ENCODE measurements around the gene PLEKHO2. TPM values are rescaled to one million over a fixed set of nuclear protein-coding genes. Genes with fewer than 3 reads are reported as not detected.

Gene PLEKHO2
- total and polyA plus RNA-seq, 2 experiments from 2014 or later: 9.0 to 29.4 TPM

DNA sequence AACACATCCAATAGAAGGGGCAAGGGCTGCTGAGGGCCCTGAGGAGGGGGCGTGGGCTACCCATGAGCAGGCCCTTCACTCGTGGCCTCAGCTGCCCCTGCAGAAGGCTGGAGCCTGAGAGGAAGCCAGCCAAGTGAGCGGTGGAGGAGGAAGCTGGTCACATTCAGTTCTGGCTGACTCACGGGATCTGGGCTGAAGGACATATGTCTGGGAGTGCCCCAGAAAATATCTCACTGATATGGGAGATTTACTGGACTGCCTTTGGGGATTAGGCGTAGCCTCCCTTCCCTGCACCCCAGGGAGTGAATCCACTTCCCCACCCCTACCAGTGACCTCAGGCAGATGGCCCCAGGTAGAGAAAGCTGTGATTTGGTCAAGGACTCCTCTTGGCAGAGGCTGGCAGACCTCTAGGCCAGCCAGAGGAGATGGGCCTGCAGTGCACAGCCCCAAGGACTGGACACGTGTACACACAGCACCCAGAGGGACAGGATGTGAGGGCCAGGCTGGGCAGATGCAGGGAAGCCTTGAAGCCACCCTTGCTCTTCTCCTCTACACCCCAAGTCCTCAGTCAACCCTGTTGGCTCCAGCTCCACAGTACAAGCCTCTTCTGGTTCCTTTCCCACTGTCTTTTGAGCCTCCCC is 55.8 kb downstream of the PLEKHO2 start (continued):
- TF ChIP-seq POLR2AphosphoS5 (IDR thresholded peaks at IDR 0.05; ENCODE audit: low read depth): no peak
- TF ChIP-seq CREB1 (CRISPR knock-in tag; IDR thresholded peaks at IDR 0.05; ENCODE audit: low read depth): no peak
- no peak for TF ChIP-seq EZH2 (IDR thresholded peaks at IDR 0.05; ENCODE audit: low read depth, unreplicated experiment)
- no peak for TF ChIP-seq JUNB (IDR thresholded peaks at IDR 0.05; ENCODE audit: unreplicated experiment)
- no peak for TF ChIP-seq ZNF462 (CRISPR knock-in tag; IDR thresholded peaks at IDR 0.05)
- no peak for TF ChIP-seq NANOG (IDR thresholded peaks at IDR 0.05; ENCODE audit: borderline replicate concordance)
- TF ChIP-seq, protein P1, sequence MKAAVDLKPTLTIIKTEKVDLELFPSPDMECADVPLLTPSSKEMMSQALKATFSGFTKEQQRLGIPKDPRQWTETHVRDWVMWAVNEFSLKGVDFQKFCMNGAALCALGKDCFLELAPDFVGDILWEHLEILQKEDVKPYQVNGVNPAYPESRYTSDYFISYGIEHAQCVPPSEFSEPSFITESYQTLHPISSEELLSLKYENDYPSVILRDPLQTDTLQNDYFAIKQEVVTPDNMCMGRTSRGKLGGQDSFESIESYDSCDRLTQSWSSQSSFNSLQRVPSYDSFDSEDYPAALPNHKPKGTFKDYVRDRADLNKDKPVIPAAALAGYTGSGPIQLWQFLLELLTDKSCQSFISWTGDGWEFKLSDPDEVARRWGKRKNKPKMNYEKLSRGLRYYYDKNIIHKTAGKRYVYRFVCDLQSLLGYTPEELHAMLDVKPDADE (IDR thresholded peaks at IDR 0.05): no peak

- DNase-seq (ENCODE audit: low spot score): no peak
- no peak overlapping the region for H3K4me3 ChIP-seq
- TF ChIP-seq, protein P2, sequence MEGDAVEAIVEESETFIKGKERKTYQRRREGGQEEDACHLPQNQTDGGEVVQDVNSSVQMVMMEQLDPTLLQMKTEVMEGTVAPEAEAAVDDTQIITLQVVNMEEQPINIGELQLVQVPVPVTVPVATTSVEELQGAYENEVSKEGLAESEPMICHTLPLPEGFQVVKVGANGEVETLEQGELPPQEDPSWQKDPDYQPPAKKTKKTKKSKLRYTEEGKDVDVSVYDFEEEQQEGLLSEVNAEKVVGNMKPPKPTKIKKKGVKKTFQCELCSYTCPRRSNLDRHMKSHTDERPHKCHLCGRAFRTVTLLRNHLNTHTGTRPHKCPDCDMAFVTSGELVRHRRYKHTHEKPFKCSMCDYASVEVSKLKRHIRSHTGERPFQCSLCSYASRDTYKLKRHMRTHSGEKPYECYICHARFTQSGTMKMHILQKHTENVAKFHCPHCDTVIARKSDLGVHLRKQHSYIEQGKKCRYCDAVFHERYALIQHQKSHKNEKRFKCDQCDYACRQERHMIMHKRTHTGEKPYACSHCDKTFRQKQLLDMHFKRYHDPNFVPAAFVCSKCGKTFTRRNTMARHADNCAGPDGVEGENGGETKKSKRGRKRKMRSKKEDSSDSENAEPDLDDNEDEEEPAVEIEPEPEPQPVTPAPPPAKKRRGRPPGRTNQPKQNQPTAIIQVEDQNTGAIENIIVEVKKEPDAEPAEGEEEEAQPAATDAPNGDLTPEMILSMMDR (conservative IDR thresholded peaks at IDR 0.05; ENCODE audit: low read depth in 2 of 2): no peak
- TF ChIP-seq NANOG (IDR thresholded peaks at IDR 0.05; ENCODE audit: borderline replicate concordance) (no peak), ZNF114 (CRISPR knock-in tag; IDR thresholded peaks at IDR 0.05) (no peak), ZNF331 (CRISPR knock-in tag; IDR thresholded peaks at IDR 0.05; ENCODE audit: low read depth) (no peak), JUNB (IDR thresholded peaks at IDR 0.05; ENCODE audit: unreplicated experiment) (no peak), POLR2AphosphoS5 (IDR thresholded peaks at IDR 0.05; ENCODE audit: low read depth) (no peak), CREB1 (CRISPR knock-in tag; IDR thresholded peaks at IDR 0.05; ENCODE audit: low read depth) (no peak), EZH2 (IDR thresholded peaks at IDR 0.05; ENCODE audit: low read depth, unreplicated experiment) (no peak)
- TF ChIP-seq, protein P1 (IDR thresholded peaks at IDR 0.05): no peak
These were observed 56.7 kb downstream of the PLEKHO2 start for GRCh38 chr15:64898406-64898805.

More at GRCh38 chr15:64898406-64898805, 56.7 kb downstream of the PLEKHO2 start:
- no peak overlapping the region for H3K4me2 ChIP-seq
- H3K4me1 Mint-ChIP-seq: peaks cover 41% of the 10 kb centered on the region
- H3K9me2 ChIP-seq (ENCODE audit: insufficient read depth): no peaks in the 10 kb centered on the region
- no peaks in the 10 kb centered on the region for H3K27me3 ChIP-seq (ENCODE audit: insufficient read depth)
- no peak for ATAC-seq
- H3K27ac ChIP-seq (ENCODE audit: low read depth): no peak overlapping the region
- H3K27ac Mint-ChIP-seq: no peak overlapping the region
- peaks cover 26% of the 10 kb centered on the region for H3K27me3 Mint-ChIP-seq (ENCODE audit: insufficient read depth, low read depth, poor library complexity)
- H3K4me3 Mint-ChIP-seq: no peak overlapping the region; the same call in 2 of the 3 replicates
- no peaks in the 10 kb centered on the region for H3K79me2 ChIP-seq (replicated peaks; ENCODE audit: insufficient read depth)
- peaks cover 18% of the 10 kb centered on the region; the same call in 2 of the 3 replicates for H3K36me3 Mint-ChIP-seq (ENCODE audit: low read depth)
- peaks cover 16% of the 10 kb centered on the region for H3K4me1 ChIP-seq (ENCODE audit: insufficient read depth)
- H3K36me3 ChIP-seq (ENCODE audit: insufficient read depth): no peaks in the 10 kb centered on the region
- no peaks in the 10 kb centered on the region for H4K20me1 ChIP-seq (replicated peaks; ENCODE audit: insufficient read depth)
- H3F3A ChIP-seq (replicated peaks; ENCODE audit: low read depth): peaks cover 9% of the 10 kb centered on the region; the same call in 1 of the 2 replicates
- no peak overlapping the region for H2AFZ ChIP-seq
- H3K9me3 Mint-ChIP-seq: peaks cover 19% of the 10 kb centered on the region
